ENCODE results near the gene ISM2.

DNA sequence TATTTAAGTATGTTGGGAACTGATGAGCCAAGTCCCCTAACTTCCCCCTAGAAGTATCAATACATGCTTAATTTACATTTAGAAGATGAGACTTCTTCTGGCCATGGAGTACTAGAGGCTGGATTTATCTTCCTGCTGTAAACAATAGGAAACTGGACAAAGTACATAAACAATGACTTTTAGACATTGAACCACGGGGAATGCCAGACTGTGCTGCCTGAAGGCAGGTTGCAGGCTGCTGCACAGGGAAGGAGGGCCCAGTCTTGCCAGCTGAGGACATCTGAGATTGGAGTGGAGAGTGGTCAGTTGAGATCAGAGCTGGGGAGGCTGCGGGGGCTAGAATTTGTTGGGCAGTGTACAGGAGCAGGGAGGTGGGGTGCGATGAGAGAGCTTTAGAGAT, 24.5 kb upstream of the ISM2 start:
- TF ChIP-seq, protein P1, sequence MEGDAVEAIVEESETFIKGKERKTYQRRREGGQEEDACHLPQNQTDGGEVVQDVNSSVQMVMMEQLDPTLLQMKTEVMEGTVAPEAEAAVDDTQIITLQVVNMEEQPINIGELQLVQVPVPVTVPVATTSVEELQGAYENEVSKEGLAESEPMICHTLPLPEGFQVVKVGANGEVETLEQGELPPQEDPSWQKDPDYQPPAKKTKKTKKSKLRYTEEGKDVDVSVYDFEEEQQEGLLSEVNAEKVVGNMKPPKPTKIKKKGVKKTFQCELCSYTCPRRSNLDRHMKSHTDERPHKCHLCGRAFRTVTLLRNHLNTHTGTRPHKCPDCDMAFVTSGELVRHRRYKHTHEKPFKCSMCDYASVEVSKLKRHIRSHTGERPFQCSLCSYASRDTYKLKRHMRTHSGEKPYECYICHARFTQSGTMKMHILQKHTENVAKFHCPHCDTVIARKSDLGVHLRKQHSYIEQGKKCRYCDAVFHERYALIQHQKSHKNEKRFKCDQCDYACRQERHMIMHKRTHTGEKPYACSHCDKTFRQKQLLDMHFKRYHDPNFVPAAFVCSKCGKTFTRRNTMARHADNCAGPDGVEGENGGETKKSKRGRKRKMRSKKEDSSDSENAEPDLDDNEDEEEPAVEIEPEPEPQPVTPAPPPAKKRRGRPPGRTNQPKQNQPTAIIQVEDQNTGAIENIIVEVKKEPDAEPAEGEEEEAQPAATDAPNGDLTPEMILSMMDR (conservative IDR thresholded peaks at IDR 0.05 in 1 of 2, IDR thresholded peaks at IDR 0.05 in 1 of 2; ENCODE audit: extremely low read depth in 1 of 2, insufficient read depth in 1 of 2, low read depth in 1 of 2, low read length in 2 of 2): no peak
- TF ChIP-seq EZH2 (IDR thresholded peaks at IDR 0.05; ENCODE audit: borderline replicate concordance, low read length): no peak

Data from mammary epithelial cell (primary cell).